B cell (primary cell): Measurements from ENCODE around the gene RBP7. TPM values are rescaled to one million over a fixed set of nuclear protein-coding genes. Genes with fewer than 3 reads are reported as not detected.

Experiments used
- ATAC-seq: fragments of 200-7000 bp; cut with Tn5 transposase; one replicate; pipeline ENCODE4 v1.10.0; 2021; ENCODE audit warnings: low read depth, mild to moderate bottlenecking, moderate number of reproducible peaks, moderate library complexity
- CTCF ChIA-PET: fragments of 350-600 bp; sonication (Branson Sonifier 250); formaldehyde crosslinking; loops from one replicate; lab custom pipeline; 2021; ENCODE audit warnings: antibody characterized with exemption, inconsistent platforms; lab: Charles Lee
- POLR2A ChIA-PET: fragments of 350-600 bp; sonication (Branson Sonifier 250); formaldehyde crosslinking; loops from one replicate; lab custom pipeline; 2021; ENCODE audit warnings: antibody characterized with exemption; lab: Charles Lee
- DNase-seq: peaks from one replicate; pipeline ENCODE4 v3.0.0; 2013
- H2AFZ ChIP-seq: 2 replicates; pipeline ENCODE4 v1.6.1; 2012; ENCODE audit warnings: mild to moderate bottlenecking, low read depth, low read length; ENCODE audit not compliant: insufficient read depth, poor library complexity, severe bottlenecking
- H3K27ac ChIP-seq, 2 donors: 1 replicate in 1 of 2; 2 replicates in 1 of 2; pipeline ENCODE4 v1.5.1; 2012 to 2013; ENCODE audit warnings: low read length in 2 of 2, mild to moderate bottlenecking in 2 of 2, moderate library complexity in 1 of 2
- H3K27me3 ChIP-seq, 4 experiments: fragments of 200-600 bp in 1 of 4; sonication (generic) in 1 of 4; replicated peaks in 1 of 4; 1 replicate in 2 of 4; 2 replicates in 2 of 4; pipeline versions ENCODE4 v1.6.1 to v1.7.0; 2013 to 2016; ENCODE audit warnings: low read length in 3 of 4, mild to moderate bottlenecking in 2 of 4, mixed read lengths in 1 of 4, moderate library complexity in 1 of 4; ENCODE audit not compliant: insufficient read depth in 4 of 4, control insufficient read depth in 3 of 4; ENCODE audit errors: control extremely low read depth in 1 of 4
- H3K36me3 ChIP-seq, 2 experiments: replicated peaks in 1 of 2; 1 replicate in 1 of 2; 2 replicates in 1 of 2; pipeline versions ENCODE4 v1.6.1 to v1.7.1; 2013; ENCODE audit warnings: low read length in 1 of 2; ENCODE audit not compliant: insufficient read depth in 2 of 2, control insufficient read depth in 1 of 2; ENCODE audit errors: control extremely low read depth in 1 of 2, extremely low read depth in 1 of 2
- H3K4me1 ChIP-seq, 2 donors: fragments of 200-600 bp in 1 of 2; sonication (generic) in 1 of 2; 1 replicate in 1 of 2; 2 replicates in 1 of 2; pipeline versions ENCODE4 v1.5.1 to v1.6.1; 2013 to 2017; ENCODE audit warnings: low read length in 2 of 2; ENCODE audit not compliant: control insufficient read depth in 2 of 2, insufficient read depth in 2 of 2
- H3K4me2 ChIP-seq: replicated peaks from 2 replicates; pipeline ENCODE3; 2012; ENCODE audit warnings: mild to moderate bottlenecking, low read depth, low read length; ENCODE audit not compliant: poor library complexity, severe bottlenecking
- H3K4me3 ChIP-seq, 5 experiments: fragments of 200-600 bp in 1 of 5; sonication (generic) in 1 of 5; 1 replicate in 3 of 5; 2 replicates in 2 of 5; pipeline versions ENCODE4 v1.5.1 to v1.7.0; 2011 to 2016; ENCODE audit warnings: low read length in 4 of 5, mild to moderate bottlenecking in 4 of 5, low read depth in 2 of 5, control low read depth in 1 of 5, moderate library complexity in 1 of 5; ENCODE audit not compliant: insufficient read depth in 1 of 5; ENCODE audit errors: control extremely low read depth in 1 of 5, extremely low read depth in 1 of 5
- H3K79me2 ChIP-seq: fragments of 200-600 bp; sonication (generic); one replicate; pipeline ENCODE4 v1.6.0; 2016; ENCODE audit warnings: low read length; ENCODE audit not compliant: control insufficient read depth, insufficient read depth
- H3K9ac ChIP-seq: fragments of 200-600 bp; sonication (generic); 2 replicates; pipeline ENCODE4 v1.6.1; 2017; ENCODE audit warnings: mild to moderate bottlenecking, low read length, moderate library complexity
- H3K9me3 ChIP-seq, 3 donors: one replicate each; pipeline versions ENCODE4 v1.6.1 to v1.7.1; 2013; ENCODE audit warnings: low read length in 2 of 3; ENCODE audit not compliant: control insufficient read depth in 2 of 3, insufficient read depth in 1 of 3; ENCODE audit errors: control extremely low read depth in 1 of 3
- H4K20me1 ChIP-seq: 2 replicates; pipeline ENCODE4 v1.6.0; 2012; ENCODE audit warnings: mild to moderate bottlenecking, low read length; ENCODE audit not compliant: insufficient read depth, control insufficient read depth, poor library complexity, severe bottlenecking
- H3K27ac Mint-ChIP-seq: one replicate; pipeline ENCODE4 v1.8.0; 2021; ENCODE audit warnings: mixed read lengths
- H3K27me3 Mint-ChIP-seq: one replicate; pipeline ENCODE4 v1.8.0; 2021; ENCODE audit warnings: mixed read lengths
- H3K4me1 Mint-ChIP-seq: one replicate; pipeline ENCODE4 v1.8.0; 2021; ENCODE audit warnings: mixed read lengths
- H3K4me3 Mint-ChIP-seq: one replicate; pipeline ENCODE4 v1.8.0; 2021; ENCODE audit warnings: mixed read lengths
- H3K9me3 Mint-ChIP-seq: one replicate; pipeline ENCODE4 v1.8.0; 2022; ENCODE audit warnings: mixed read lengths; ENCODE audit not compliant: insufficient read depth
- EZH2 ChIP-seq: IDR thresholded peaks from 2 replicates; pipeline ENCODE4 v1.6.1; 2012; ENCODE audit warnings: borderline replicate concordance, low read depth, mild to moderate bottlenecking, moderate library complexity, low read length; ENCODE audit not compliant: insufficient read depth, poor library complexity, severe bottlenecking
- WGBS: methylation state at CpG from one replicate; pipeline ENCODE4 v1.1.5; 2013; ENCODE audit warnings: missing lambda C conversion rate; ENCODE audit not compliant: insufficient coverage; 5-methylcytosine and 5-hydroxymethylcytosine counted together
- intact Hi-C: fragments of 100-400 bp; cut with micrococcal nuclease; formaldehyde crosslinking; loops from one replicate; pipeline ENCODE4 v1.10.0; 2022
- polyA plus RNA-seq: library from polyadenylated mRNA; depleted of rRNA; stranded (reverse); fragments of >200 nt; gene quantifications from 2 replicates; pipeline ENCODE4 v1.2.3, GENCODE V29; 2012
- small RNA-seq: library from RNA; depleted of rRNA; stranded (forward); fragments of <200 nt; gene quantifications from one replicate; pipeline ENCODE3, GENCODE V24; 2012; ENCODE audit warnings: low replicate concordance, low read depth; ENCODE audit not compliant: insufficient read length
- total RNA-seq, 2 donors: library from RNA; stranded (reverse); fragments of 120-200 nt in 1 of 2; gene quantifications; 1 replicate in 1 of 2; 2 replicates in 1 of 2; pipeline versions ENCODE4 v1.2.3 to v1.2.4, GENCODE V29; 2013 to 2022
- TF ChIP-seq, protein P1 (sequence below): fragments of 200-600 bp; IDR thresholded peaks from one replicate; pipeline ENCODE4 v1.8.0; 2022; ENCODE audit warnings: antibody characterized with exemption, mild to moderate bottlenecking

The RBP7 gene
- total and polyA plus RNA-seq, 2 donors (not counting 1 experiment from before 2014, with no cell fraction given): 0.40 TPM; not detected in 1

DNA sequence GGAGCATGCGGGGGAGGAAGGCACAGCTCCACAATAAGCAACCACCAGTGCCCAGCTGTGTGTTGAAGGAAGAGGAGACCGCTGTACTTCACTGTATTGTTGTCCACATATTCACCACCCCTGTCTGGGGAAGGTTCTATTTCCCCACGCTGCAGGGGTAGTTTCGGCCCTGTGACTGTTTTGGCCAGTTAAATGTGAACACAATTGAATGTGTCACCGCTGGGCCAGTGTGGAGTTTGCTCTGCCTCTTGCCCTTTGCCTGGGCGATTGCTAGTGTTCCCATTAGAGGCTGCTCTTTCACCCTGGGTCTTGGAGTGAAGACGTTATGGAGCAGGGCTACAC lies 68.3 kb downstream of the RBP7 start:
- Histone ChIP-seq H3K79me2 (peaks cover 63% of the 10 kb centered on the region), H3K4me1 (no peaks in the 10 kb centered on the region), H3K4me2 (no peak overlapping the region), H3K27ac (no peak overlapping the region), H4K20me1 (no peaks in the 10 kb centered on the region), H2AFZ (no peak overlapping the region), H3K4me3 (no peak overlapping the region), H3K27me3 (no peaks in the 10 kb centered on the region), H3K9me3 (no peaks in the 10 kb centered on the region), H3K9ac (no peak overlapping the region), H3K36me3 (peaks cover 0 to 5% of the 10 kb centered on the region in 2 experiments)
- DNase-seq (no peak), ATAC-seq (no peak)
- H3K9me3 Mint-ChIP-seq: no peaks in the 10 kb centered on the region
- H3K4me3 Mint-ChIP-seq: no peak overlapping the region
- intact Hi-C loops: no loop called here
- TF ChIP-seq, protein P1, sequence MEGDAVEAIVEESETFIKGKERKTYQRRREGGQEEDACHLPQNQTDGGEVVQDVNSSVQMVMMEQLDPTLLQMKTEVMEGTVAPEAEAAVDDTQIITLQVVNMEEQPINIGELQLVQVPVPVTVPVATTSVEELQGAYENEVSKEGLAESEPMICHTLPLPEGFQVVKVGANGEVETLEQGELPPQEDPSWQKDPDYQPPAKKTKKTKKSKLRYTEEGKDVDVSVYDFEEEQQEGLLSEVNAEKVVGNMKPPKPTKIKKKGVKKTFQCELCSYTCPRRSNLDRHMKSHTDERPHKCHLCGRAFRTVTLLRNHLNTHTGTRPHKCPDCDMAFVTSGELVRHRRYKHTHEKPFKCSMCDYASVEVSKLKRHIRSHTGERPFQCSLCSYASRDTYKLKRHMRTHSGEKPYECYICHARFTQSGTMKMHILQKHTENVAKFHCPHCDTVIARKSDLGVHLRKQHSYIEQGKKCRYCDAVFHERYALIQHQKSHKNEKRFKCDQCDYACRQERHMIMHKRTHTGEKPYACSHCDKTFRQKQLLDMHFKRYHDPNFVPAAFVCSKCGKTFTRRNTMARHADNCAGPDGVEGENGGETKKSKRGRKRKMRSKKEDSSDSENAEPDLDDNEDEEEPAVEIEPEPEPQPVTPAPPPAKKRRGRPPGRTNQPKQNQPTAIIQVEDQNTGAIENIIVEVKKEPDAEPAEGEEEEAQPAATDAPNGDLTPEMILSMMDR: no peak
- no peak for TF ChIP-seq EZH2
- no peak overlapping the region for H3K27ac Mint-ChIP-seq
- peaks cover 13% of the 10 kb centered on the region for H3K4me1 Mint-ChIP-seq
- ChIA-PET POLR2A (no interaction called here), CTCF (no interaction called here)
- WGBS: 98% methylated on average over 4 of the region's 7 CpGs
- H3K27me3 Mint-ChIP-seq: no peaks in the 10 kb centered on the region

Small RNA genes lying within 50 kb of the gene (small RNA-seq; reads per million reads assigned to genes)
- gene MIR5697: not detected

Other genes starting within 250 kb of the RBP7 start
- gene CLSTN1, start 173.3 kb upstream of the RBP7 start, total RNA-seq: 75.8 and 81.4 TPM in 2 replicates
- gene CLSTN1, start 173.3 kb upstream of the RBP7 start, polyA plus RNA-seq: 32.3 and 34.9 TPM in 2 replicates
- 6.9 and 8.6 TPM in 2 replicates for gene CTNNBIP1, start 87.0 kb upstream of the RBP7 start, total RNA-seq
- 8.1 and 8.7 TPM in 2 replicates for gene CTNNBIP1, start 87.0 kb upstream of the RBP7 start, polyA plus RNA-seq
- gene LZIC, start 53.8 kb upstream of the RBP7 start, total RNA-seq: 21.5 and 26.0 TPM in 2 replicates
- 6.2 and 8.4 TPM in 2 replicates for gene LZIC, start 53.8 kb upstream of the RBP7 start, polyA plus RNA-seq
- 8.0 and 8.9 TPM in 2 replicates for gene NMNAT1, start 53.8 kb upstream of the RBP7 start, total RNA-seq
- gene NMNAT1, start 53.8 kb upstream of the RBP7 start, polyA plus RNA-seq: 4.5 and 6.4 TPM in 2 replicates
- gene UBE4B, start 35.7 kb downstream of the RBP7 start, total RNA-seq: 57.5 and 59.0 TPM in 2 replicates
- gene UBE4B, start 35.7 kb downstream of the RBP7 start, polyA plus RNA-seq: 21.7 and 26.7 TPM in 2 replicates
- 16.4 and 17.1 TPM in 2 replicates for gene KIF1B, start 213.3 kb downstream of the RBP7 start, total RNA-seq
- gene KIF1B, start 213.3 kb downstream of the RBP7 start, polyA plus RNA-seq: 3.1 and 3.5 TPM in 2 replicates